ENCODE data around the gene ZBP1.

Gene ZBP1

GRCh38 chr20:57596358-57596757, 23.9 kb downstream of the ZBP1 start:
- ATAC-seq: no peak

GRCh38 chr20:57595041-57596030, 24.9 kb downstream of the ZBP1 start:
- no peak for ATAC-seq

DNA sequence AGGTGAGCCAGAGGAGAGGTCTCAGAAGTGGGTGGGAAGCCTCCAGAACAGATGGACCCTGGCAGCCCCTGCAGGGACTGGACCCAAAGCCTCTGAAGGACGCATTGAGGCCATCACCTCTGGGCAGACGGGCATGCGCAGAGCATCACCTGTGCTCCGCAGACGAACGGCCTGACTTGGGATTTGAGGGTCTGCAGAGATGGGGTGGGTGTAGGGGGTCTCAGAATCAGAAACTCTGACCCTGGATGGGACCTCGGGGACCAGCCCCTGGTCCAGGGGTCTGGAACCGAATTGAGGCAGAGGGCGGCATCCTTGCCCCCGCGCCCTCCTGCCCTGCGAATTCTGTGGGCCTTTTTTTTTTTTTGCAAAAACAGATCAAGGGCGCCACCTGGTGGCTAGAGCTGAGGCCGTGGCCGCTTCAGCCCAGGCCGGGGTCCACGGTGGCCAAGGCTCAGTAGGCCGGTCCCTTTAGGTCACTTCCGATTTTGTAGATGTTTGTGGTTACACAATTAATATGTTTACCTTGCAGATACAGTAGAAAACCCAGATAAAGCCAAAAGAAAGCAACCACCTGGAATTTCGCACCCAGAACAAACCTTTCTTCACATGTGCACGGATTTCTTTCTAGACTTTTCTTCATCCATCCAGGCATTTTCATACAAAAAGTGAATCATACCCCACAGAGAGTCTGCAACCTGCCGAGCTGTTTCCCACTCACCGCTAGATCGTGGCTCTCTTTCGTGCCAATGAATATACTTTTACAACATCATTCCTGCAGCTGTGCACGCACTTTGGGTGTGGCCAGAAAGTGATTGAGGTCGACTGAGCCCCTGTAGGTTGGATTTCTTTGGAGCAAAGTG, 25.9 kb downstream of the ZBP1 start:
- no peak for ATAC-seq

GRCh38 chr20:57593134-57593886, 26.9 kb downstream of the ZBP1 start:
- no peak for ATAC-seq

GRCh38 chr20:57592263-57593092, 27.7 kb downstream of the ZBP1 start:
- no peak for ATAC-seq

GRCh38 chr20:57591289-57592229, 28.7 kb downstream of the ZBP1 start:
- no peak for ATAC-seq

DNA sequence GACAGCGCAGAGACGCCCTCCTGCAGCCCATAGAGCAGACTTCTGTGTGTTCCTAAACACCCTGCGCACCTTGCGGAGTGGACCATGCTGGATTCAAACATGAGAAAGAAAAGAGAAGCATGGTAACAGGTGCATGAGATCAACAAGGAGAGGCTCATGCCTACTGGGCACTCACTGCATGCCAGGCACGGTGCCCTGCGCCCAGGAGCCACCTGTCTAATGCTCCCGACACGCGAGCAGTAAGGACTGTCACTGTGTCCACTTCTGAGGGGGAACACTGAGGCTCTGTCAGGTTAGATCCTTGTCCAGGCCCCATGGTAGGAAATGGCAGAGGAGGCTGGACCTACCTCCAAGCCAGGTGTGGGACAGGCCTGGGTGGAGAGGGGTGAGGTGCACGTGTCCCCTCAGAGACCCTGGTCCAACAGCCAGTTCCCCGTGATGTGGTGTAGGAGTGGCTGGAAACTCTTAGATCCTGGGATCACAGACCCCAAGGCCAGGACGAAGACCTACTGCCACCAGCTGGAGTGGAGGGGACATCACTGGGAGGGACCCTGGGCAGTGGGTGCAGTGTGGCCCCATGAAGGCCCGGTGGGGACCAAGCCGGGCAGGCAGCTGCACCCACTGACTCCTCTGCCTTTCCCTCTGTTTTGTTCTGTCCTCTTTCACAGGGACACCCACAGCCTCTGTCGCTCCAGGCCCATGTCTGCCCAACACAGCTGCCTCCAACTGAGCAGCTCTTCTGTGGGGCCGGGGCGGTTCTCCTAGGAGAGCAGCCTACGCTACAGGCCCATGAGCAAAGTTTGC, 29.5 kb downstream of the ZBP1 start:
- ATAC-seq: no peak

GRCh38 chr20:57589728-57590484, 30.3 kb downstream of the ZBP1 start:
- ATAC-seq: no peak

GRCh38 chr20:57589123-57589727, 31.0 kb downstream of the ZBP1 start:
- ATAC-seq: no peak

DNA sequence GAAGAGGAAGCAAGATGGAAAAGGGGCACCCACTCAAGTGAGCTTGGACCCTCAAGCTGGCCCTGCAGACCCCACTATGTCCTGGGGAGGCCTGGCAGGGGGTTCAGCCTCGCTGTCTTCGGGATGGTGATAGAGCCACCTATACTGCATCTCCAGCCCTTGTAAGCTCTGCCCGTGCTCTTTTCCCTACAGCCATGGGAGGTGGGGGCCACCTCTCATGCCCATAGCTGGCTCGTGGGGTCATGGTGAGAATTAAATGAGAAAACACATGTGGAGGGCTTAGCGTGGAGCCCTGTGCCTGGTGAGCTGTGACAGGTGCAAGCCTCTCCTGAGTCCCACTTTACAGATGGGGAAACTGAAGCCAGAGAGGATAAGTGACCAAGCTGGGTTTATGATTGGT, 31.6 kb downstream of the ZBP1 start:
- ATAC-seq: no peak

DNA sequence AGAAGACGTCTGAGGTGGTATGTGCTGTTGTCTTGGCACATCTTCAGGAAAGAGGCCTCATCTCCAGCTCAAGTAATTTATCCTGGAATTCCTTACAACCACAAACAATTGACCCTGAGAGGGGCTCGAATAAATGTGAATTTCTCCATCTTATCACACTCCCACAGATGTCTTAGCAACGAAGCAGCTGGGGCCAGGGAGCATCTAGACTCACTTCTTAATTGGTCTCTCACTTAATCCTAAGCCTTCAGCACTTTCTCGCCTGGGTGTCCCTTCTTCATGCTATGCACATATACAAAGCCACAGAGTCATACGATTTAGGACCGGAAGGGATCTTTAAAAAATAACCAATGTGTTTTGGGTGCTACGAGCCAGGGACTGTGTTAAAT, 32.2 kb downstream of the ZBP1 start:
- no peak for ATAC-seq

GRCh38 chr20:57587278-57587988, 32.8 kb downstream of the ZBP1 start:
- no peak for ATAC-seq

- ATAC-seq: no peak
Measured at GRCh38 chr20:57586943-57587277, 33.3 kb downstream of the ZBP1 start.

DNA sequence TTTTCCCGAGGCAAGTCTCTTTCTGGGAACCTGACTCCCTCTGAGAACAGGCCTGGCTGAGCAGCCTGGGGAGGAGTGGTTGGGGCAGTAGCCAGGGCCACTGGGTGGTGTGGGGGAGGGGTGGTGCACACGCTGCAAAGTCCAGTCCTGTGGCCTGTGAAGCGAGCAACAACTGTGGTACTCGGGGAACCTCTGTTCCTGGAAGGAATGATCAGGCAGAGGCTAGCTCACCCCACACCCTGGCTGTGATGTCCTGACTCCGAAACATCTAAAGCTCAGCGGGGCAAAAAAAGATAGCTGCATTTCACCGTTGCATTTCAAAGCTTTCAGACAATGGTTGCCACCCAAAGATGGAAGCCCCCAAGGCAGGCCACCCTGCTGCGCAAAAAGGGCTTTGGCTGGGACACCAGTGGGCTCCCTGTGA, 33.8 kb downstream of the ZBP1 start:
- ATAC-seq: peak in 1 of 2 donors; percentile 17

DNA sequence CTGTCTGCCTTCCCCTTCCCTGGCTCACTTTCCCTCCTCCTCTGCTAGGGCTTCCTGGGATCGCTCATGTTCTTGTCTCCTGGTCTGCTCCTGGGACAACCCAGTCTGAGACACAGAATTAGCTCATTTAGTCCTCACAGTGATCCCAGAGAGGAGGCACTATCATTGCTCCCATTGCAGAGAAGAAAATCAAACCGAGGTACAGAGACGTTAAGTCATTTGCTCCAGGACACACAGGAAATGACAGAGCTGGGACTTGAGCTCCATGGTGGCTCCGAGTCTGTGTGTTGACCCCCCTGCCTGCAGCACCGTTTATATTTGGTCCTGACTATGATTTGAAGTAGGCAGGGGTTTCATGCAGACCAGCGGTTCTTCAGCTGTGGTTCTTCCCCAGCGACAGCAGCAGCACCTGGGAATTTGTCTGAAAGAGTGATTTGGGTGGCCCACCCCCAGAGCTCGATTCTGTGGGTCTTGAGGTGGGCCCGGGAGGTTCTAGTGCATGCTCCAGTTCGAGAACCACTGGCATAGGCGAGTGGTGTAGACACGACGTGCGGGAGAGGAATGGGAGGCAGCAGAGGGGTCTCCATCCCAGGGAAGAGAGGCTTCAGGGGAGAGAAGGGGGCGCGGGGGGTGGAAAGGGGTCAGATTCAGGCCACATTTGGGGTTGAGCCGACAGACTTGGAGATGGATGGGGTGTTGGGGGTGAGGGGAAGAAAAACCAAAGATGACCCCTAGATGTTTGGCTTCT, 34.6 kb downstream of the ZBP1 start:
- no peak for ATAC-seq

DNA sequence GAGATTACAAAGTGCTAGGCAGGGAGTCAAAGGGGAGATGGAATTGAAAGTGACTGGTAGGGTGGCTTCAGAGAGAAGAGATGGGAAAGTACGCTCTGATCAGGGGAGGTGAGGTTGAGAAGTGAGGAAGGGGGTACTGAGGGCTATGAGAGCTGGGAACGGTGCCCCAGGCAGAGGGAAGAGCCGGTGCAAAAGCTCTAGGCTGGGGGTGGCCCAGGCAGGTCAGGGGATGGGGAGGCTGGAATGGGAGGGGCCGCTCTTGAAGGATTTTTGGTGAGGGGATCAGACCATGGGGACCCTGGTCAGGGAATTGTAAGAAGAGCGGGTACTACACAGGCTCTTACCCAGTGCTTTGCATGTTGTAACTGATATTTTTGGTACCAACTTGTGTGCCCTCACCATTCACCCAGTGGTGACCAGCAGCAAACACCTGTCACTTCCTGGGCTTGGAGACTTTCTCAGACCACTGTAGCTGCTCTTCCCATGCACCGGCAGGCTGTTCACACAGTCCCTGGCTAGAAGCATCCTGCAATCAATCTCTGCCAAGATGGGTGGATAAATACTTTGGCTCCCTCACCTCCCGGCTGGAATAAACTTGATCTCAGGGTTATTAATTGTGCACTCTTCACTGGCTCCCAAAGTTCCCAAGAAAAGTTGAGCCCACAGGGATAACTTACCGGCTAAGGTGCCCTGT, 35.3 kb downstream of the ZBP1 start:
- no peak for ATAC-seq
